ENCODE results near the gene KLHDC7A.

KLHDC7A gene

GRCh38 chr1:18511149-18511873, 30.6 kb downstream of the KLHDC7A start:
- TF ChIP-seq CTCF (IDR thresholded peaks at IDR 0.05; ENCODE audit: low read depth, low read length) = no peak
- no peak overlapping the region for H3K4me3 ChIP-seq (ENCODE audit: low read depth, low read length)

GRCh38 chr1:18511874-18512150, 31.1 kb downstream of the KLHDC7A start:
- no peak for TF ChIP-seq CTCF (IDR thresholded peaks at IDR 0.05; ENCODE audit: low read depth, low read length)
- H3K4me3 ChIP-seq (ENCODE audit: low read depth, low read length) = no peak overlapping the region

GRCh38 chr1:18512883-18513282, 32.2 kb downstream of the KLHDC7A start:
- no peak for TF ChIP-seq CTCF (IDR thresholded peaks at IDR 0.05; ENCODE audit: low read depth, low read length)
- no peak overlapping the region for H3K4me3 ChIP-seq (ENCODE audit: low read depth, low read length)

GRCh38 chr1:18513995-18514394, 33.3 kb downstream of the KLHDC7A start:
- no peak overlapping the region for H3K4me3 ChIP-seq (ENCODE audit: low read depth, low read length)
- no peak for TF ChIP-seq CTCF (IDR thresholded peaks at IDR 0.05; ENCODE audit: low read depth, low read length)

- no peak overlapping the region for H3K4me3 ChIP-seq (ENCODE audit: low read depth, low read length)
- TF ChIP-seq CTCF (IDR thresholded peaks at IDR 0.05; ENCODE audit: low read depth, low read length) = no peak
Measured at GRCh38 chr1:18515120-18515667, 34.5 kb downstream of the KLHDC7A start.

- H3K4me3 ChIP-seq (ENCODE audit: low read depth, low read length) = no peak overlapping the region
- TF ChIP-seq CTCF (IDR thresholded peaks at IDR 0.05; ENCODE audit: low read depth, low read length) = no peak
Measured at GRCh38 chr1:18516473-18516872, 35.7 kb downstream of the KLHDC7A start.

- no peak for TF ChIP-seq CTCF (IDR thresholded peaks at IDR 0.05; ENCODE audit: low read depth, low read length)
- no peak overlapping the region for H3K4me3 ChIP-seq (ENCODE audit: low read depth, low read length)
Measured at GRCh38 chr1:18526436-18527275, 45.9 kb downstream of the KLHDC7A start.
